NOMO-1 (cell line): ENCODE results near the gene MYL9.

Experiments
- DNase-seq, 2 experiments: peaks; one replicate each; lab custom pipeline; 2025; ENCODE audit not compliant: unreplicated experiment in 2 of 2; lab: John Stamatoyannopoulos, UW

The MYL9 gene

DNA sequence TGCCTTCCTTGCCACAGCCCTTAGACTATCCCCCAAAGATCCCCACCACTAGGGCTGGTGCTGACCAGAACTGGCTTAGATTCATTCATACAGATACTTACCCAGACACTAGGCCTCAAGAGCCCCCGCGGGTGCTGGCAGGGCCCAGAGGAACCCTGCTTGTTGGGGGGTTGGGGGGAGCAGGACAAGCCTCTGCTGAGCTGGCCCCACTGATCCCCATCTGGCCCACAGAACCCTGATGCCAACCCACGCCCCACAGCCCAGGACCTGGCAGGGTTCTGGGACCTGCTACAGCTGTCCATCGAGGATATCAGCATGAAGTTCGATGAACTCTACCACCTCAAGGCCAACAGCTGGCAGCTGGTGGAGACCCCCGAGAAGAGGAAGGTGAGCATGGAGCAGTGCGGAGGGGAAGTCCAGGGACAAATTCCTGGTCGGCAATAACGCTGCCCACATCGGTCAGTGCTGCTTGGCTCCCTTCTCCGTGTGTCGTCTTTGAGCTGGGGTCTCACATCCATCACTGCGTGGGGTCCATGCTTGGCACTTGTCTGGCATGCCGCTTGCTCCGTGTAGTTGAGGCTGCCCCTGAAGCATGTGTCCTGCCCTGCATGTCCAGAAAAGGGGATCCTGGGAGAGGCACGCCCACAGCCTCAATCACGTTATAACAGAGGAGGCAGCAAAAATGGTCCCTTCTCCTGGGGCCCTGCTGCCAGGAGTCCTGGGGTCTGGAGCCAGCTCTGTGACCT lies 15.5 kb upstream of the MYL9 start:
- DNase-seq: no peak

DNA sequence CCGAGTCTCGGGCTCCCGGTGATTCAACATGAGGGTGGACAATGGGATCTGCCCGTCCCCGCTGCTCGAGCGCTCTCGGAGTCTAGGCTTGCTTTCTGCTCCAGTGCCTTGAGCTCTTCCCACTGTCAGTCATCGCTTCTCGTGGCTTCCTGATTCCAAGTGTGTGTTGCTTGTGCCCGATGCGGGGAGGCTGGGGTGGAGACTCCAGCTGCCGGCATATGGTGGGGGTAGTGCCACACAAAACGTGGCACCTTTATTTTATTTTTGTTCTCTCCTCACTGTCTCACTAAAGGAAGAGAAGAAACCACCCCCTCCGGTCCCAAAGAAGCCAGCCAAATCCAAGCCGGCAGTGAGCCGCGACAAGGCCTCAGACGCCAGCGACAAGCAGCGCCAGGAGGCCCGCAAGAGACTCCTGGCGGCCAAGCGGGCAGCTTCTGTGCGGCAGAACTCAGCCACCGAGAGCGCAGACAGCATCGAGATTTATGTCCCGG lies 14.8 kb upstream of the MYL9 start:
- DNase-seq: no peak

DNA sequence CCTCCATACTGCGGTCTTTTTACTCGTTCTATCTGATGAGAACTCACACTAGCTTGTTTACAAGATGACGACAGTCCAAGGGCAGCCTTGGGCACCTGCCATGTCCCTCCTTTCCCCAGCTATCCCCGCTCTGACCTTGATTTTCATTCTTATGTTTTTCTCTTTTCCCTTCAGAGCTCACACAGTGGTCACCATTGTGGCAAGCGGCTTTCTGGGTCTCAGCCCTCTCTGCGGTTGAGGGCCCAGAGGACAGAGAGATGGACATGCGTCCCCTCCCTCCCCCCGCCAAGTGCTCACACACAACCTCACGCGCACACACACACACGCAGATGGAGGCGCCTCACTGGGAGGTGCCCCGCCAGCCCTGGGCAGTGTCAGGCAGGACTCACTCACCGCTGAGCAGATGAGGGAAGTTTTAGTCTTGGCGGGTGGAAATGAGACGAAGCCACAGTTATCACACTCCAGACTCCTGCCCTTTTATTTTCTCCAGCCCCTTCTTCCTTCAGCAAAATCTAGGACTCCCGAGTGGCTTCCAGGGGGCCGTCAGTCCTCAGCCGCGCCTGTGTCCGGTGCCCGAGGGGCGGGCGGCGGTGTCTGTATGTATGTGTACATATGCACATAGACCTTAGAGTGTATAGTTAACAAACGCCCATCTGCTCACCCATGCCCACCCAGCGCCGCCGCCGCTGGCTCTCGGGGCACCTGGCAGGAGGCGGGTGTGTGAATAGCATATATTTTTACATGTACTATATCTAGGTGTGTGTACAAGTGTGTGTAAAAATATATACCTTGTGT lies 13.8 kb upstream of the MYL9 start:
- DNase-seq: no peak

DNA sequence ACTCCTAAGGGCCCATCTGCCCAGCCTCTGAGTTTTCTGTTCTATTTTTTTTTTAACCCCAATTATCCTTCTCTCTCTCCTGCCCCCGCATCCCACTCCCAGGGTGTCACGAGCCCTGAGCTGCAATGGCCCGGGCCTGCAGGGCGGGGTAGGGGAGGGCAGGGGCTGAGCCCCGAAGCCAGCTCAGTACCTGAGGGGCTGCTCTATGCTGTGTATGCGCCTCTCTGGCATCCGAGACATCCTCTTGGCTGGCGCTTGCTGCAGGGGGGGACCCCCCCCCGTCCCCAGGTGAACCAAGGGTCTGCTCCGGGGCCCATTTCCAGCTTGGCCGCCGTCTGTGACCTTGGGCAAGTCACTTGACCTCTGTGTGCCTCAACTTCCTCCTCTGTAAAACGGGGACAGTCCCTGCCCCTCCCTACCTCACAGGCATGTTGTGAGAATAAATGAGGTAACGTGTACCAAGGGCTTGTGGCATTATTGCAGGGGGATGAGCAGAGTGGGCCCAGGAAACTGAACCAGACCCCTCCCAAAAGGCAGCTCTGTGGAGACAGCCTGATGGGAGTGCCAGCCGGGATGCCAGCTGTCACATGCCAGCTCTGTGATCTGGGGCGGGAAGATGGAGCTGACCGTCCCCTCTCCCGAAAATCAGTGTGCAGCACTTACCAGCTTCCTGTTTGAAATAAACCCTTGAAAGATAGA lies 13.0 kb upstream of the MYL9 start:
- DNase-seq: no peak

DNA sequence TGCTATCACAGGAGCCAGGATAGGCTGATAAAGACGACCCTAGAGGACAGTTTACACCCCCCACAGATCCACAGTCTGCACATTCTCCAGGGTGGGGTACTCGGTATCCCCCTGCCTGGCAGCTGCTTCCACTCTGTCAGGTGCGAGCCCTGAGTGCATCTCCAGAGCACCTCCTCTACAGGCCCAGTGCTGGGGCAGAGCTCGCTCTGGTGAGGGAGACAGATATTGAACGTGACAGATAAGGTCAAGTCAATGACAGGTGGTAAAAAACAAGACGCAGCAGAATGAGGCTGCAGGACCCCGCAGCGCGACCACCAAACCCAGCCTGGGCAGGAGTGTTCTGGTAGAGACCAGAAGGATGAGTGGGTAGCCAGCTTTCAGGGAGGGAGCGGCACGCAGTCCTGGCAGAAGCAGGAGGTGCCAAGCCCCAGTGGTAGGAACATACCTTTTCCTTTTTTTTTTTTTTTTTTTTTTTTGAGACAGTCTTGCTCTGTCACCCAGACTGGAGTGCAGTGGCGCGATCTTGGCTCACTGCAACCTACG lies 12.4 kb upstream of the MYL9 start:
- DNase-seq: no peak

DNA sequence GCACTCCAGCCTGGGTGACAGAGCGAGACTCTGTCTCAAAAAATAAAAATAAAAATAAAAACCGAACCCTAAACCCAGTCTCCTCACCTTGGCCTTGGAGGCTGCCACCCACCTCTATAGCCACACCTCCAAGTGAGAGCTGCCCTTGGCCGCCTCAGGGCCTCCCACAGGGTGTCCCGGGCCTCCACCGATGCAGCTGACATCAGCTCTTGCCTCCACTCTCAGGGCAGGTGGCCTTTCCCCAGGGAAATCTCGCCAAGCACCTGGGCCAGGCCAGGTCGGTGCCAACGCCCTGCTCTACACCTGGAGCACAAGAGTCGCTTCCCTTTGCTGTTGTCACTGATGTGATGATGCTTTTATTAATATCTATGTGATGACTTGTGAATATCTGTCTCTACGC lies 8.9 kb upstream of the MYL9 start:
- no peak for DNase-seq

DNA sequence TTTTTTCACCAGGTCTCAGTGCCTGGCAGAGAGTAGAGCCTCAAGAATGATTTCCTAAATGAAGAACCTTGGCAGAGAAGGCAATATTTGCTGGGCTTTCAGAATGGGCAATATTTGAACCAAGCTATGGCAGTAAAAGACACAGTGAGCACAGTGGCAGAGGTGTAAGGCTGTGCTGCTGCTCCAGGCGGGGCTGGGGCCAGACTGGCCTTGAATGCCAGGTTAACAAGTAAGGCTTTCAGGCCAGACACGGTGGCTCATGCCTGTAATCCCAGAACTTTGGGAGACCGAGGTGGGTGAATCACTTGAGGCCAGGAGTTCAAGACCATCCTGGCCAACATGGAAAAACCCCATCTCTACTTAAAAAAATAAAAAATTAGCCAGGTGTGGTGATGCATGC lies 8.5 kb upstream of the MYL9 start:
- no peak for DNase-seq

DNA sequence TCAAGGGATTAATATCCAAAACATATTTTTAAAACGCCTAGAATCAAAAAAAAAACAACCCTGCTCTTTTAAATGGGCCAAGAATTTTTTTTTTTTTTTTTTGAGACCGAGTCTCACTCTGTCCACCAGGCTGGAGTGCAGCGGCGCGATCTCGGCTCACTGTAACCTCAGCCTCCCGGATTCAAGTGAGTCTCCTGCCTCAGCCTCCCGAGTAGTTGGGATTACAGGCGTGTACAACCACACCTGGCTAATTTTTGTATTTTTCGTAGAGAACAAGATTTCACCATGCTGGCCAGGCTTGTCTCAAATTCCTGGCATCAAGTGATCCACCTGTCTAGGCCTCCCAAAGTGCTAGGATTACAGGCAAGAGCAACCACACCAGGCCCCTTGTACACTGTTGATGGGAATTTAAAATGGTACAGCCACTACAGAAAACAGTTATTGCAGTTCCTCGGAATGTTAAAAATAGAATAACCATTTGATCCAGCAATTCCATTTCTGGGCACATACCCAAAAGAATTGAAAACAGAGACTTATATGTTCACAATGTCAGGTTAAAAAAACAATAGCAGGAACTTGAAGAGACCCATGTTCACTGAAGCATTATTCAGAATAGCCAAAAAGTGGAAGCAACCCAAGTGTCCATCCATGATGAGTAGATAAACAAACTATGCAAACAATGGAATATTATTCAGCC lies 3.1 kb upstream of the MYL9 start:
- DNase-seq: no peak

DNA sequence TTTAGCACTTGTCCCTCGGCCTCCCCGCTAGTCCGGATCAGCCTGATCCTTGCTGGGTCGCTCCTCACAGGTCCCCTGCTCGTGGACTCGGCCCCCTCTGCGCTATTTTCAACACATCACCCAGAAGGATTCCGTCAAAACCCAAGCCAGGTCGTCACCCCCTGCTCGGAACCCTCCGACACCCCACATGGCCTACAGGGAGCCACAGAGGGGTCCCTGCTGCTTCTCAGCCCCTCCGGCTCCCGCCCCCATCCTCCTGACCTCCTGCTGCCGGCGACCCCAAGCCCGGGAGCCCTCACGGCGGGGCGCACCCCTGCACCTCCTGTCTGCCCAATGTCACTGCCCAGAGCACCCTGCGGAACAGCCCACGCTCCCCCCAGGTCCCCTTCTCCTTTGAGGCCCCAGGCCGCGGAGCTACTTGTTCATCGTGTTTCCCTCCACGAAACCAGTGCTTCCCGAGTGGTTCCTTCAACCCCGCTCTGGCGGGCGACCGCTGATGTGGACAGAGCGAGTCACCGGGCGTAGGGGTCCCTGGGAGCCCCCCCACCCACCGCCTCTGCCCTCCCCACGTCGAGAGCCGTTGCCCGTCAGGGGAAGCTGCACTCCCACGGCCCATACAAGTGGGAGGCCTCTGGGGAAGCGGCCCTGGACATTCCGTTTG lies 638 bp upstream of the MYL9 start:
- no peak for DNase-seq

DNA sequence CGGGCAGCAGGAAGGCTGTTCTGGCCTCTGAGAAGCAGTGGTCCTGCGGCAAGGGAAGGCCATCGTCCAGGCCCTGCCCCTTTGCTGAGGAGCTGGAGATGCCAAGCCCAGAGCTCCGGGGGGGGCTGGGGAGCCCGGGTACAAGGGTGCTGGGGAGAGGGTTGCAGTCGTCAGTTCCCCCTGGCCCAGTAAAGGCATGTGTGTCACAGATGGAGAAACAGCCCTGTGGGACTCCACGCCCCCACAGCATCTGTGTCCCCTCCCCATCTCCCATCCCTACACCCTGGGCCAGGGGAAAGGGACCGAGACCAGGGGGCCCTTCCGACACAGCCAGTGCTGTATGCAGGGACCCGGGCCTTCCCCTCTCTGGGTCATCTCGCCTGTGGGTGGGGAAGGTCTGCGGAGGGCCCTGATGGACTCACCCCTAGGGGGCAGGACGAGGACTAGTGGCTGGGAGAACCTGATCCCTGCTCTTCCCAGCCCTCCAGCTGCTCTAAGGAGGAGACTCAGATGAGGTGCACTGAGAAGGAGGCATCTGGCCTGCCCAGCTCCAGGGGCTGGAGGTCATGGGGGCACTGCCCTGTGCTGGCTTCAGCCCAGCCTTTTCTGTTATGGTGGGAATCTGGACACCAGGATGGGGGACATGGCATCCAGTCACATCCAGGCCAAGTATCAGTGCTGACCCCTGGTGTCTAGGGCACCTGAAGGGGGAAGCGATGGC lies 609 bp downstream of the MYL9 start:
- no peak for DNase-seq

DNA sequence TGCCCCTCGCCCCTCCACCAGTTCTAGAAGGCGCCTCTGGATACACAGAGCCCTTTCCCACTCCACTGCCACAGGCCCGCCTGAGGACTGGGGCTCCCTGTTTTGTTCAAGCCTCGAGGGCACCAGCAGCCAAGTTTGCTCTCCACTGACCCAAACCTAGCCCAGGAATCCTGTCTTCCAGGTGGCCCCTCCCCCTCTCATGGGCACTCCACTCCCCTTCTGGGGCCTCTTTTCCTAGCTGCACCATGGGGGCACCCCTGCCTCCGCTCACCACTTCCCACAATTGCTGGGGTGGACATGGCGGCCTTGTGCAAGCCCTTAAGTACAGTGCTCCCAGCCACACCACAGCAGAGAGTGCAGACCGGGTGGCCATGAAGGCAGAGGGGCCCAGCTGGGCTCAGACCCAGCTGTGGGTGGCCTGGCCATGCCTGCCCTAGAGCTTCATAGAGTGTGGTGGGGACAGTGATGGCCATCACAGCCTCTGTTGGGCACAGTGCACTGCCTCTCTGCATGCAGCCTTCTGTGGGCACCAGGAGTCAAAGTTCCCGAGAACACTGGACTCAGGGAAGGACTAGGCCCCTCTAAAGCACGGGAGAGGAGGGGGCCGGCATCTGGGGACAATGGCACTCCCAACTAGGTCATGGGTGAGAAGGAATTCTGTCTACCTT lies 1.3 kb downstream of the MYL9 start:
- no peak for DNase-seq

DNA sequence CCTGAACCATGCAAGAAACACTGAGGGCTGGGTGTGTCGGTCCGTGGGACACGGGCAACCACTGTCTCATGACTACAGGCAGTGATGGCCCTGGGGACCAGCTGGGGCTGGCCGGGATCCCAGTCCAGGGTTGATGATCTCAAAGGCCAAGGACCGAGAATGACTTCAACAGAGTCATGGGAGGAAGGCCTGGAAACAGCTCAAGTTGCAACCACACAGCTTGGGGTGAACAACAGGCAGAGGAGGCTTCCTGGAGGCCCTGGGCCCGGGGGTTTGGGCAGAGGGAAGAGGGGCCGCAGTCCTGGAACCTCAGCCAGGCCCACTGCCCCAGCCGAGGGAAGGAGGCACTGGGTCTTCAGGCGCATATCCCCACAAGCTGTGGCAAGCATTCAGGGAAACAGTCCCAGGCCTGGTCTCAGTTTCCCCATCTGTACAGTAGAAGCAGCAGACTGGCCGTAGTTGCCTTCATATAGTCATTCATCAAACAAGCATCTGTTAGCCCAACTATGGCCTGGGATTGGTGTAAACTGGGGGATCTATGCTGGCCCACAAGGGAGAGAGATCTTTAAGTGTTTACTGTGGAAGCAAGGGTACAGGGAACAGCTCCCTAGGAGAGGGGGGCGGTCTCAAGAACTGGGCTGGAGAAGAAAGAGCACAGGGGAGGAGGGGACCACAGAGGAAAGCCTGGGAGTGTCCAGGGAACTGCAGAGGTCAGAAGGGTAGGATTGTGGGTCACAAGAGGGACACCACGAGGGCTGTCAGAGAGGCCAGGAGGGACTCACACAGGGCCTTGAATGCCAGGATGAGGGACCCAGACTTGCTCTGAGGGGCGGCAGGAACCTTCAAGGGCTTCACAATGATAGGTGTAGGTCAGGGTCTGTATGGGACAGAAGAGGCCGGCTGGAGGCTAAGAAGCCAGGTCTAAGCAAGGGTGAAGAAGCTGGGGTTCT lies 2.1 kb downstream of the MYL9 start:
- no peak for DNase-seq

DNA sequence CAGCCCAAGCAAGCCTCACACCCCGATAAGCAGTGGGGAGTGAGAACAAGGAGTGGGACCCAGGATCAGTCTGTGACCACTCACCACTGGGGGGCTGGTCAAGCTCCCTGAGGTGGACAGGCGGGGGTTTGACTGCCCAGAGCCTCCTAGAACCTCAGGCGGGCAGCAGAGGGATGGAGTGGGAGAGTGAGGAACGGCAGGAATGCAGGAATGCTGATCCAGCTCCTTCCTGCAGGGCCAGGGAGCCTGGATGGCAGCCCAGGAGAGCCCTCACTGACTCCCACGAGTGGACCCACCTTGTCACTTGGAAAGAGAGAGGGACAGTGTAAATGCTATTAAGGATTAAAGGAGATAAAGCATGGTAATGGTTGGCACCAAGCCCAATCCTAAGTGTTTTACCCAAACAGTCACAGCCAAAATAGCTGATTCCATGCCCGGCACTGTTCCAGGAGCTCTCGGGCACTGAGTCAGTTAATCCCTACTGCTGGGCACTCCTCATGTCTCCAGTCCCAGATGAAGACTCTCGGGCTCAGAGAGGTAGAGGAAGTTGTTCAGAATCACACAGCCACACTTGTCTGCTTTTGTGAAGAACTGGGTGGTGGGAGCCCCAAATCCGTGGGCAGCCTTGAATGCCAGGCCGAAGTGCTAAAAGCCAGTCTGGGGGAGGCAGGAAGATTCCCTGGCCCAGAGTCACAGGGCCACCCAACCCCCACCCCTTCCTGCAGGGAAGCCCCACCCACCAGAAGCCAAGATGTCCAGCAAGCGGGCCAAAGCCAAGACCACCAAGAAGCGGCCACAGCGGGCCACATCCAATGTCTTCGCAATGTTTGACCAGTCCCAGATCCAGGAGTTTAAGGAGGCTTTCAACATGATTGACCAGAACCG lies 3.1 kb downstream of the MYL9 start:
- no peak for DNase-seq

DNA sequence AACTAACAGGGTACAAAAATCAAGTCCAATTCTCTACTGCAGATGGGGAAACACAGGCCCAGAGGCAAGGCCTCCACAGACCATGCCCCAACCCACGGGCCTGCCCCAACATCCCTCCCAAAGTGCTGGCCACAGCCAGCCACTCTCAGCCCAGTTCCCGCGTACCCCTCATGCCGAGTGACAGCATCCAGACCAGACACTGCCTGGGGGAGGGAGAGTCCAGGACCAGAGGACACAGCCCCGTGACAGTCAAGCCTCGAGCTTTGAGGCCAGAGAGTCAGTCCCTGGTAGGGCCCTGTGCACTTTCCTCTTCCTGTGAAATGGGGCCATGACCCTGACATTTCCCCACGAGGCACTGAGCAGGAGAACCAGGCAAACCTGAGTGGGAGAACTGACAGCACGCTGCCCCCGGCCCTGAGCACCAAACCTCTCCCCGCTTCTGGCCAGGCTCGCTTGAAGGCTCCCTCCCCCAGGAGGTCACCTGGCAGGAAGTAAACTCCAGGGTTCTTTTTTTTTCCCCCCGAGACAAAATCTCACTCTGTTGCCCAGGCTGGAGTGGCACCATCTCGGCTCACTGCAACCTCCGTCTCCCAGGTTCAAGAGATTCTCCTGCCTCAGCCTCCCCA lies 4.9 kb downstream of the MYL9 start:
- DNase-seq: no peak

DNA sequence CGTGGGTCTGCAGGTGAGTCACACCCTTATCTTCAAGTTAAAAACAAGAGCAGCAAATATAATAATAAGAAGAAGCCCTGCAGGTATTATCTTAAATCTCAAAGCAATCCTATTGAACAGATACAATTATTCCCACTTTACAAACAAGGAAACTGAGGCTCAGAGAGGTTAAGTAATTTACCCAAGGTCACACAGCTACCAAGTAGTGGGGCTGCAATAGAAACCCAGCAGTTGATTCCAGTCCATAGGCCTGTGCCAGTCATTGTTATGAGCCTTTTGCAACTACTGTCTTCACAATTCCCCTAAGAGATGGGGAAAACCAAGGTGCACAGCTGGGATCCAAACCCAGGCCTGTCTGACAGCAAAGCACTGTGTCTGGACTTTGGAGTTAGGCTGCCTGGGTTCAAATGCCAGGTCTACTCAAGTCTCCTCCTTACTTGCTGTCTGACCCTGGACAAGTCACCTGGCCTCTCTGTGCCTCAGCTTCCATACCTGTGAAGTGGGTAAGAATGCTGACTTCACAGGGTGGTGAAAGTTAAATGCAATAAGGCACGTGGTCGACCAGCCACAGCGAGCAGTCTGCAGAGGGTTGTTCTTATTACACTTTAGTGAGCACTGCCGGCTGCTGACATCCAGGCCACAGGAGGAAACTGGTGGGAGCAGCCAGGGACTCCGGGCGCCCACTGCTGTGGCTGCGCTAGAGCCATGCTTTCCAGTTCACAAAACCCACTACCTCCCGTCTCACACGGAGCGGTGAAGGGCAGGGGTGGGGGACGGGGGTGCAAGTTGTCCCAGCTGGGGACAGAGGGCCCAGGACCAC lies 6.1 kb downstream of the MYL9 start:
- no peak for DNase-seq

DNA sequence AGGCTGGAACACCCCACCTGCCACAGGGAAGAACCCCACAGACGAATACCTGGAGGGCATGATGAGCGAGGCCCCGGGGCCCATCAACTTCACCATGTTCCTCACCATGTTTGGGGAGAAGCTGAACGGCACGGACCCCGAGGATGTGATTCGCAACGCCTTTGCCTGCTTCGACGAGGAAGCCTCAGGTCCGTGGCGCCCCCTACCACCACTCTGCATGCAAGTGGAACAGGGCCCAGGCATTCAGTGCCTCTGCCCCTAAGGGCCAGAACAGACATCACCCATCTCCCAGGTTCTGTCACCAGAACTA lies 6.6 kb downstream of the MYL9 start:
- no peak for DNase-seq
